C4-2B (cell line): ENCODE measurements around the gene TMEM132E.

Source experiments
- H3K27ac ChIP-seq: fragments of 450-650 bp; 2 replicates; pipeline ENCODE4 v1.5.1; 2017
- ZFX ChIP-seq: fragments of 450-650 bp; IDR thresholded peaks from 2 replicates; pipeline ENCODE4 v1.6.1; 2017
- TF ChIP-seq, protein P1 (sequence below): fragments of 450-650 bp; conservative IDR thresholded peaks from 2 replicates; pipeline ENCODE4 v1.5.1; 2017; ENCODE audit warnings: mild to moderate bottlenecking

Gene TMEM132E

DNA sequence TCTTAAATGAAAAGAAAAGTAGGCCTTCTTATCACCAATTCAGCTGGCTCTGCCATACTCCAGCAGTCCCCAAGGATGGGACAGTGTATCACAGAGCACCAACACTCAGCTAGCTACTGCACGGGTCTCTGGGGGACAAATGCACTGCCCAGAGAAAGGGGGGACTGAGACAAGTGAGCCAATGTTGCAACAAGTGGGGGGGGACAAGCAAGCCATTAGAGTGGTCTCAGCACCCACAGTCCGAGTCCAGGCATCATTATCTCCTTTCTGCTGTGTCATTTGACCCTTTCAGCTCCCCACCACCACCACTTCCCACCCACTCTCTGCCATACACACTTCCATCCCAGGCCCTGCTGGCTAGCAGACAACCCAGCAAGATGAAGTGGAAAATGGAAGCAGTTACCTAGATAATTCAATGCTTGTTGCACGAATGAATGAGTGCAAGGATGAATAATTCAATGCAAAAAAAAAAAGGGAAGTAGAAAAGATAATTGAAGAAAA lies 7.0 kb downstream of the TMEM132E start:
- H3K27ac ChIP-seq: no peak overlapping the region
- TF ChIP-seq, protein P1, sequence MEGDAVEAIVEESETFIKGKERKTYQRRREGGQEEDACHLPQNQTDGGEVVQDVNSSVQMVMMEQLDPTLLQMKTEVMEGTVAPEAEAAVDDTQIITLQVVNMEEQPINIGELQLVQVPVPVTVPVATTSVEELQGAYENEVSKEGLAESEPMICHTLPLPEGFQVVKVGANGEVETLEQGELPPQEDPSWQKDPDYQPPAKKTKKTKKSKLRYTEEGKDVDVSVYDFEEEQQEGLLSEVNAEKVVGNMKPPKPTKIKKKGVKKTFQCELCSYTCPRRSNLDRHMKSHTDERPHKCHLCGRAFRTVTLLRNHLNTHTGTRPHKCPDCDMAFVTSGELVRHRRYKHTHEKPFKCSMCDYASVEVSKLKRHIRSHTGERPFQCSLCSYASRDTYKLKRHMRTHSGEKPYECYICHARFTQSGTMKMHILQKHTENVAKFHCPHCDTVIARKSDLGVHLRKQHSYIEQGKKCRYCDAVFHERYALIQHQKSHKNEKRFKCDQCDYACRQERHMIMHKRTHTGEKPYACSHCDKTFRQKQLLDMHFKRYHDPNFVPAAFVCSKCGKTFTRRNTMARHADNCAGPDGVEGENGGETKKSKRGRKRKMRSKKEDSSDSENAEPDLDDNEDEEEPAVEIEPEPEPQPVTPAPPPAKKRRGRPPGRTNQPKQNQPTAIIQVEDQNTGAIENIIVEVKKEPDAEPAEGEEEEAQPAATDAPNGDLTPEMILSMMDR: no peak
- no peak for TF ChIP-seq ZFX

DNA sequence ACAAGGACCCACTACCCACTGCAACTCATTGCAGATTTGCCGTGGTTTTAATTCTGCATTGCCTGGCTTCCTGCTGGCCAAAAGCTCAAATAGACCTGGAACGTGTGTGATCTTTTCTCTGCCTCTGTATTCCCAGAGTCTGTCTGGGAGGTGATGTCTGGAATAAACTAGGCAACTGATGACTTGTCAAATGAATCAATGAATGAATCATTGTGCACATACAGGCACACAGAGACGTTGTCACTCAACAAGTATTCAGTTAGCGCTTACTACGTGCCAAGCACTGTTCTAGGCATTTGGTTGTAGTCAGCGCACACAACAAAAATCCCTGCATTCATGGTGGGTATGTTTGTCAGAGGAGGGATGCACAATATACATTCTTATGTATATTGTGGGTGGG lies 8.9 kb downstream of the TMEM132E start:
- TF ChIP-seq ZFX: no peak
- TF ChIP-seq, protein P1: no peak

GRCh38 chr17:34589120-34589965 lies 10.0 kb downstream of the TMEM132E start:
- TF ChIP-seq ZFX: no peak
- TF ChIP-seq, protein P1: no peak
- H3K27ac ChIP-seq: no peak overlapping the region

More for the DNA sequence above, 8.9 kb downstream of the TMEM132E start:
- H3K27ac ChIP-seq: no peak overlapping the region

DNA sequence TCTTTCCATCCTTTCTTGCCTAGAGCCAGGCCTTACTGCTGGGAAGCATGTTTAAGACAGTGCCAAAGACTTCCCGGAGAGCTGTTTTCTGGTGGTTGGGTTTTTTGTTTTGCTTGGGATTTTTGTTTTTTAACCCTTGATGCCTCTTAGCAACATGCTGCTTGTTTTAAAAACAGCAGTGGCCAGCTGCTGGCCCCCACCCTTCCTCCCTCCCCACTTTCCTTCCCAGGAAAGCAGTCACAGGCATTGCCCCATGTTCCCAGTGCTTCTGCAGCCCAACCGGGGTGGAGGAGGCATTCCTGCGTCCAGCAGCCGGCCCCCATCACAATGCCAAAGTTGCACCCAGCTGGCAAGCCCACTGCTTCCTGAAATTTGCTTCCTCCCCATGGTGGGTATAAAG lies 12.6 kb downstream of the TMEM132E start:
- no peak overlapping the region for H3K27ac ChIP-seq
- TF ChIP-seq, protein P1: no peak
- TF ChIP-seq ZFX: no peak

- no peak for TF ChIP-seq ZFX
- TF ChIP-seq, protein P1: no peak
- H3K27ac ChIP-seq: no peak overlapping the region
Observed at GRCh38 chr17:34596920-34597319, 17.5 kb downstream of the TMEM132E start.

GRCh38 chr17:34598161-34598776 lies 18.9 kb downstream of the TMEM132E start:
- TF ChIP-seq, protein P1: no peak
- no peak for TF ChIP-seq ZFX
- H3K27ac ChIP-seq: no peak overlapping the region

GRCh38 chr17:34601416-34601815 lies 22.0 kb downstream of the TMEM132E start:
- no peak overlapping the region for H3K27ac ChIP-seq
- TF ChIP-seq ZFX: no peak
- TF ChIP-seq, protein P1: no peak
